H7 (cell line): ENCODE measurements around the gene LAIR2. TPM values are rescaled to one million over a fixed set of nuclear protein-coding genes. Genes with fewer than 3 reads are reported as not detected.

Experiments
- DNase-seq: peaks from one replicate; pipeline ENCODE4 v3.0.0; 2012
- H3K27me3 ChIP-seq: 2 replicates; pipeline ENCODE4 v1.6.0; 2011; ENCODE audit warnings: mild to moderate bottlenecking, low read length; ENCODE audit not compliant: control insufficient read depth, insufficient read depth
- H3K36me3 ChIP-seq: replicated peaks from 2 replicates; pipeline ENCODE4 v1.5.1; 2011; ENCODE audit warnings: low read length; ENCODE audit not compliant: control insufficient read depth, insufficient read depth
- H3K4me3 ChIP-seq: 2 replicates; pipeline ENCODE4 v1.5.1; 2011; ENCODE audit warnings: low read depth, mild to moderate bottlenecking, control low read depth, low read length, moderate library complexity; ENCODE audit not compliant: insufficient read depth
- total RNA-seq: library from RNA; depleted of rRNA; stranded (reverse); fragments of >200 nt; shearing (Covaris generic); gene quantifications from 2 replicates; pipeline ENCODE4 v1.2.3, GENCODE V29; 2014

Gene LAIR2
- total RNA-seq, 1 experiment from 2014 or later, result not detected

DNA sequence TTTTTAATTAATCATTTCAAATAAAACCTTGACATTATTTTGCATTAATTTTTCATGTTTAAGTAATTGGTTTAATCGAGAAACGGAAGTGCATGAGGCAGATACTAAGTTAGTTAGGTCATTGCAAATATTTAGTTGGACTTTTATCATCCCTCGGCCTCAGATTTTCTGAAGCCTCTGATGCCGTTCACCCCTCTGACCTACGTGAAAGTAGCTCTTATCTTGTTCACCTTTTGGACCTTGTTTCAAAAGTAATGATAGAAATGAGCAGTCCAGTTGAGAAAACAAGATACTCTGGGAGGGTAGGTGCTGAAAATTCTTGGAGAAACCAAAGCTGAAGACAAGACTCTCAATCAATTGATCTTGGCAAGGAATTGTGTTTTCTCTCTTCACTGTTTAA is 23.0 kb downstream of the LAIR2 start:
- Histone ChIP-seq H3K27me3 (no peaks in the 10 kb centered on the region), H3K4me3 (no peak overlapping the region), H3K36me3 (no peaks in the 10 kb centered on the region)
- no peak for DNase-seq

DNA sequence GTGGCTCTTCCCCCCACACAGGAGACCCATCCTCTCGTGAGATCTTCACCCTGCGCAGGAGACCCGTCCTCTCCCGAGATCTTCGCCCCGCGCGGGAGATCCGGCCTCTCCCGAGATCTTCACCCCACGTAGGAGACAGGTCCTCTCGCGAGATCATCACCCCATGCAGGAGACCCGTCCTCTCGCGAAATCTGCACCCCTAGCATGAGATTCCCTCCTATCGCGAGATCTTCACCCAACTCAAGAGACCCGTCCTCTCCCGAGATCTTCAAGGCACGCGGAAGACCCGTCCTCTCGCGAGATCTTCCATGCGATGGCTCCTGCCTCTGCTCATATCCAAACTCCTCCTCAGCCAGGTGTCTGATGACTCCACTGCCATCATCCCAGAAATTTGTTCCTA is 24.3 kb downstream of the LAIR2 start:
- no peaks in the 10 kb centered on the region for H3K27me3 ChIP-seq
- no peaks in the 10 kb centered on the region for H3K36me3 ChIP-seq
- no peak for DNase-seq
- no peak overlapping the region for H3K4me3 ChIP-seq

DNA sequence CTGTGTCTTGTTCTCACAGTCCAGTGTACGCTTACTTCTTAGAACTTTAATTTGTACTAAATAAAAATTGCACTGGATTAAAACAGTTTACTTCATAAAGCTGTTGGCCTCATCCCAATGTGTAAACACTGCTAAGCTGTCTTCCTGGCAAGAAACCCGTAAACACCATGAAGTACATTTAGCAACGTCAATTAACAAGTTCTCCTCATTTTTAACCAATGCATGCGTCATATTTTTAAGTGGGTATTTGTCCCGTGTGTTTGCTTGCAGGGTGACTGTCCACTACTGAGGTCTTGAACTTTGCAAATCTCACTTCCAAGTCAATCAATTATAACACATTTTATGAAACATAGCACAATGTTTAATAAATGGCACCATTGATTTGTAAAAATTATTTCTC is 28.2 kb downstream of the LAIR2 start:
- Histone ChIP-seq H3K4me3 (no peak overlapping the region), H3K27me3 (no peaks in the 10 kb centered on the region)
- DNase-seq, result no peak

DNA sequence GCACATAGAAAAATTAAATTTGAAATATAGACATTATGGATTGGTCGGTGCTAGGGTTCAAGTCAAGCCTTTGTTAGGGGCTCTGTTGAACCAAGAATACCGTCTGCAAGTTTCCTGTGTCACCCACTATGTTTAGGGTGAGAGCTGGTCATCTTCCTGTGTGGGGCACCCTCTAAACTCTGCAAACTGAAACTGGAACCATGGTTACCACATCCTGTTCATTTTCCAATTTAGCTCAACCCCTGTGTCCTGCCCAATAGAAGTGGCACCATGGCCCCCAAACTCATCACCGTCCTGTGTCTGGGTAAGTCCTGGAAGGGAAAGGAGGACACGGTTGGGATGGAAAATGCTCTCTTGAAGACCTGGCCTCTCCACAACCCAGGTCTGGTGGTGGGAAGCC is 29.9 kb downstream of the LAIR2 start:
- Histone ChIP-seq H3K27me3 (no peaks in the 10 kb centered on the region), H3K36me3 (no peaks in the 10 kb centered on the region), H3K4me3 (no peak overlapping the region)
- DNase-seq, result no peak

More for the DNA sequence above, 28.2 kb downstream of the LAIR2 start:
- H3K36me3 ChIP-seq, result no peaks in the 10 kb centered on the region

DNA sequence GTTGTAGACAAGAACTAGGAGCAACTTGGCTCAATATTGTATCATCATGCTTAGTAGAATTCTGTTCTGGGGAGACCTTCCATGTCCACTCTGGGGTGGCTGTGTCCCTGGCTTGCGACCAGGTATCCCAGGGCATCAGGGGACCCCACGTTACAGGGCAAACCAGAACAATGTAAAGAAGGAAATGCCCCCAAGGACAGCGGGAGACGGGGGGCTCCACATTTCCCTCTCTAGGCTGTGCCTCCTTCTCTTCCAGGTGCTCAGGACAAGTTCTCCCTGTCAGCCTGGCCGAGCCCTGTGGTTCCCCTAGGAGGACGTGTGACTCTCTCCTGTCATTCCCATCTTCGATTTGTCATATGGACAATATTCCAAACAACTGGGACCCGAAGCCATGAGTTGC is 30.8 kb downstream of the LAIR2 start:
- Histone ChIP-seq H3K36me3 (no peaks in the 10 kb centered on the region), H3K4me3 (no peak overlapping the region), H3K27me3 (no peaks in the 10 kb centered on the region)
- no peak for DNase-seq

DNA sequence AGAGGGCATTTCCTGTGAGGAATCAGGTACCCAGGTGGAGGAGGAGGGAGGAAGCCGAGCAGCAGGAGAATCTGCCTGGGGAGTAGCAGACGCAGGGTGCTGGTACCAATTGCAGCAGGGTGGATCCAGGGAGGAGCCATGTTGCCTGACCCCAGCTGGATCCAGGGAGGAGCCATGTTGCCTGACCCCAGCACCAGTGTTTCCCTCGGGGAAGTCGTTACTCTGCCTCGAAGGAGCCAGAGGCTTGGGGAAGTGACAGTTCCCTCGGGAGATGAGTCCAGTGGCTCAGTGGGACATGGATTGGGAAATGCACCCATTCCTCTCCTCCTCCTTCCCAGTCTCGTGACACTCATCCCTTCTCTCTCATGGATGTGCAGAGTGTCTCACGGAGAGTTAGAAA is 31.5 kb downstream of the LAIR2 start:
- H3K4me3 ChIP-seq, result no peak overlapping the region
- H3K36me3 ChIP-seq, result no peaks in the 10 kb centered on the region
- H3K27me3 ChIP-seq, result no peaks in the 10 kb centered on the region
- no peak for DNase-seq

DNA sequence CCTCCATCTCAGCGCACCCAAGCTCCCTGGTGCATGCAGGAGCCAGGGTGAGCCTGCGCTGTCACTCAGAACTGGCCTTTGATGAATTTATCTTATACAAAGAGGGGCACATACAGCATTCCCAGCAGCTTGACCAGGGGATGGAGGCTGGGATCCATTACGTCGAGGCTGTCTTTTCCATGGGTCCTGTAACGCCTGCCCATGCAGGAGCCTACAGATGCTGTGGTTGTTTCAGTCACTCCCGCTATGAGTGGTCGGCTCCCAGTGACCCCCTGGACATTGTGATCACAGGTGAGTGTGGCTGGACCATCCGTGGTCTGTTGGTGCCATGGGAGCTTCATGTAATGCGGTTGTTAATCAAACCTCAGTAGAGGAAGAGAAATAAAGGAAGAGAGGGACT is 33.0 kb downstream of the LAIR2 start:
- Histone ChIP-seq H3K36me3 (no peaks in the 10 kb centered on the region), H3K27me3 (no peaks in the 10 kb centered on the region), H3K4me3 (no peak overlapping the region)
- DNase-seq, result no peak

DNA sequence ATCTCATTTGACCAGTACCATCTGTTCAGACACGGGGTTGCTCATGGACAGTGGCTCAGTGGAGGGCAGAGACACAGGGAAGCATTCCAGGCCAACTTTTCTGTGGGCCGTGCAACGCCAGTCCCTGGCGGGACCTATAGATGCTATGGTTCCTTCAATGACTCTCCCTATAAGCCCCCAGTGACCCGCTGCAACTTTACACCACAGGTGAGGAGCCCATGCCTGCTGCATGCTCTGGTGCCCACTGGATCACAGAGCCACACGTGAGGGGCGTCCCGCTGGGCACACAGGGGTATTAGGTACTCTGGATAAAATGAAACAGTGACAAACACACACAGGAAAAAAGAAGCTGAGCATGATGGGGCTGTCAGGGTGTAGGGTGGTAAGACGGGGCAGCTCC is 34.3 kb downstream of the LAIR2 start:
- DNase-seq, result no peak
- Histone ChIP-seq H3K4me3 (no peak overlapping the region), H3K36me3 (no peaks in the 10 kb centered on the region), H3K27me3 (no peaks in the 10 kb centered on the region)

DNA sequence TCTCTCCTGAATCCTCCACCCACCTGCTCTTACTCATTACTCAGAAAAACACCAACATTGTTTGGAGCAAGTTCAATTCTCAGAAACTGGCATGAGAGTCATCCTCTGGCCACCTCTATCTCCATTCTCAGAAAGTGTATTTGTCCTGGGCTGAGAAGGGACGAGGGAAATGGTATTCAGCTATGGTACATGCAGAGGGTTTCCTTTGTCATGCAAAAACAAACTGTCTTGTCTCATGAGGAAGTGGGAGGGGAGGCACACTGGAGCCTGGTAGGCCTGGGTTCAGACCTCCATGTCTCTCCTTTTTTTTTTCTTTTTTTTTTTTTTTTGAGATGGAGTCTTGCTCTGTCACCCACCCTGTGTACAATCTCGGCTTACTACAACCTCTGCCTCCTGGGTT is 39.1 kb downstream of the LAIR2 start:
- DNase-seq, result no peak
- H3K27me3 ChIP-seq, result no peaks in the 10 kb centered on the region
- no peak overlapping the region for H3K4me3 ChIP-seq
- H3K36me3 ChIP-seq, result no peaks in the 10 kb centered on the region

DNA sequence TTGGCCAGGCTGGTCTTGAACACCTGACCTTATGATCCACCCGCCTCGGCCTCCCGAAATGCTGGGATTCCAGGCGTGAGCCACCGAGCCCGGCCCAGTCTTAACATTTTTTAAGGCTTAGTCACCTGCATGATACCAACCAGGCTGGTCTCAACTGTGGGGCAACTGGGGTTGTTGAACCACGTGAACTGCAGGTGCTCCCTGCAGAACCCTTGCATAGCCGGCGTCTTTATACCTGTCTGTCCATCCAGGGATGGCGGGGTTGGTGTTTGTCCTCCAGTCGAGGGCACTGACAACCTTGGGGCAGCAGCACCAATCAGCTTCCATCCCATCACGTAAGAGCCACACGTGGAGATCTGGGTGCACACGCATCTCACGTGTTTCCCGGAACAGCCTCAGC is 46.2 kb downstream of the LAIR2 start:
- no peak for DNase-seq
- no peak overlapping the region for H3K4me3 ChIP-seq
- H3K36me3 ChIP-seq, result no peaks in the 10 kb centered on the region
- H3K27me3 ChIP-seq, result no peaks in the 10 kb centered on the region

DNA sequence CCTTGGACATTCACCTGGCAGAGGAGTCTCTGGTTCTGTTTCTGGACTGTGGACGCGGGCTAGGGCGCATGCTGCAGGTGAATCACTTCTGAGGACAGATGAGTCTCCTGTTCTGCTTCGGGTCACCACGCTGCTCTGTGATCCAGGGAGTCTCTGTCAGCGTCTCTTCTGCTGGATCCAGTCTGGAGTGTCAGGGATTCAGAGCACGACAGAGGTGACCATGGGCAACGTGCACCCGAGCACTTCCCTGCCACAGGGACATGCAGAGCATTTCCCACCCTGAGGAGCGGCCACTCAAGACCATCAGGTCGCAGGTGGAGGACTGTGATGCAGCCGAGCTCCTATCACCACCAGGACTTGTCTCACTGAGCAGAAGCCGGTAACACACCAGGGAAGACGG is 46.6 kb downstream of the LAIR2 start:
- no peak for DNase-seq
- H3K36me3 ChIP-seq, result no peaks in the 10 kb centered on the region
- H3K4me3 ChIP-seq, result no peak overlapping the region

DNA sequence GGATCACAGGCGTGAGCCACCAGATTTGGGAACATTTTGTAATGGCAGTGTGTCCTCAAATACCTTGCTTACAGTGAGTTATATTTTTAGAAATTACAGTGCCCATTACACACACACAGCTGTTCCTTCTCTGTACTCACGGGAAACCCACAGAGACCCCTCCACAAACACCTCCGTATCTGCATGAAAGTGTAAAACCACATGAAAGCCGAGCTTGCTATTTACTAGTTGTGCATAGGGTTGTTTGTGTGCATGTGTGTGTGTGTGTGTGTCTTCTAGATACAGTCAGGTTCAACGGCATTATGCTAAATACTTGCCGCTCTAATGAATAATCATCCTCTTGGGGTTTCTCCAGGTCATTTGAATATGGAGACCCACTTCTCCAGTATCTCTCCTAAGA is 48.7 kb downstream of the LAIR2 start:
- Histone ChIP-seq H3K27me3 (no peaks in the 10 kb centered on the region), H3K4me3 (no peak overlapping the region), H3K36me3 (no peaks in the 10 kb centered on the region)
- no peak for DNase-seq

More for the DNA sequence above, 46.6 kb downstream of the LAIR2 start:
- no peaks in the 10 kb centered on the region for H3K27me3 ChIP-seq

DNA sequence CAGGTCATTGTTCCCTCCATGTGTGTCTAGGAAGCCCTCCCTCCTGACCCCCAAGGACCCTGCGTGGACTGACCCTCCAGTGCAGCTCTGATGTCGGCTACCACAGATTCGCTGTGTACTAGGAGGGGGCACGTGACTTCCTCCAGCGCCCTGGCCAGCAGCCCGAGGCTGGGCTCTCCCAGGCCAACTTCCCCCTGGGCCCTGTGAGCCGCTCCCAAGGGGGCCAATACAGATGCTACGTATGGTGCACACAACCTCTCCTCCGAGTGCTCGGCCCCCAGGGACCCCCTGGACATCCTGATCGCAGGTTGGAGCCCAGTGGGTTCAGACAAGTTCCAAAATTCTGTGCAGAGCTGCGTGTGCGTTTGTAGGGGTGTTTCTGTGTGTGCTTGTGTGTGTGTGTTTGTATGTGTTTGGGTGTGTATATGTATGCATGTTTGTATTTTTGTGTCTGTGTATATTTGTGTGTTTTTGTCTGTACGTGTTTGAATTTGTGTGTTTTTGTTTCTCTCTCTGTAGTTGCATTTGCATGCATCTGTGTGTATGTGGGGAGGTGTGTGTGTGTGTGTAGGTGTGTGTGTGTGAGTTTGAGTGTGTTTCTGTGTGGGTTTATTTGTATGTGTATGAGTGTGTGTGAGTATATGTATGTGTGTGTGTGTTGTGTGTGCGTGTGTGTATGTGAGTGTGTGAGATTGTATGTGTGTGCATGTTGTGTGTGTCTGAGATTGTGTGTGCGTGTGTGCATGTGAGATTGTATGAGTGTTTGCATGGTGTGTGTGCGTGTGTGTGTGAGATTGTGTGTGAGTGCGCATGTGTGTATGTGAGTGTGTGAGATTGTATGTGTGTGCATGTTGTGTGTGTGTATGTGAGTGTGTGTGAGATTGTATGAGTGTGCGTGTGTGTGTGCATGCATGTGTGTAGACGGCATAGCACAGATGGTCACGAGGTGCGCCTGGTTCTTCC is 49.6 kb downstream of the LAIR2 start:
- H3K4me3 ChIP-seq, result no peak overlapping the region
- no peaks in the 10 kb centered on the region for H3K36me3 ChIP-seq
- H3K27me3 ChIP-seq, result no peaks in the 10 kb centered on the region
- no peak for DNase-seq

DNA sequence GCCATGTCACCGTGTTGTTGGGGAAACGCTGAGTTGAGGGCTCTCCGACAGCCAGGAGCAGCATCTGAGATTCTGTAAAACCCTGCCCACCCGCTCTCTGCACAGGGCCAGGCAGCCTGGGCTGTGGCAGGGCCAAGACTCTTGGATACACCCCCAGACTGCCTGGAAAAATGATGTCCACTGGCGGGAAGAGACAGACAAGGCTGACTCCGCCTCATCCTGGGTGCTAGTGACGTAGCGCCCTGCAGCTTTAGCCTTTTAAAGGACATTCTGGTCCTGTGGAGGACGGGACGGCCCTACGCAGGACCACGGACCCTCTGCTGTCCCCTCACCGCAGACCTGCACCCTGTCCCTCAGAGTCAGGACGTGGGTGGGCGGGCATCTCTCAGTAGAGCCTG is 50.3 kb downstream of the LAIR2 start:
- H3K27me3 ChIP-seq, result no peaks in the 10 kb centered on the region
- no peak for DNase-seq
- H3K36me3 ChIP-seq, result no peaks in the 10 kb centered on the region
- no peak overlapping the region for H3K4me3 ChIP-seq

DNA sequence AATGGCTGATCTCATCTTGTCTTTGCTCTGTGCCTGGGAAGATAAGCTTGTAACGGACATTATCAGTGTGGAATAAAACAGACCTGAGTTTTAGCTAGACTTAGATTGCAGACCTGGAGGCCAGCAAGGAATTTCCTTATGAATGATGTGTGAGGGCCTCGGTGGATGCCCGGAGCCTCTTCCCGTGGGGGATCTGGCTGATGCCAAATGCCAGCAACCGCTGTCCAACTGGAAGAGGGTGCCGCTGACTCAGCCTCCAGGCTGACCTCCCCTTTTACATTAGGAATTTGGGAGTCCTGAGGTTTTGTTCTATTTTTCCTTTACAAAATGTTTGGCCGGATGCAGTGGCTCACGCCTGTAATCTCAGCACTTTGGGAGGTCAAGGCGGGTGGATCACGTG is 51.4 kb downstream of the LAIR2 start:
- Histone ChIP-seq H3K4me3 (no peak overlapping the region), H3K27me3 (no peaks in the 10 kb centered on the region), H3K36me3 (no peaks in the 10 kb centered on the region)
- DNase-seq, result no peak
